ENCODE results near the gene GRN. TPM values are rescaled to one million over a fixed set of nuclear protein-coding genes. Genes with fewer than 3 reads are reported as not detected.

The GRN gene
- total RNA-seq, 1 experiment from 2014 or later = 206 TPM

- no peak overlapping the region for H3K9ac ChIP-seq (ENCODE audit: low read length)
- H3K9me2 ChIP-seq (ENCODE audit: insufficient read depth) = no peaks in the 10 kb centered on the region
- no peak for DNase-seq (ENCODE audit: low read depth, low spot score)
- H3K9me3 ChIP-seq (ENCODE audit: control insufficient read depth in 1 of 2, insufficient read depth in 1 of 2, low read depth in 1 of 2, low read length in 2 of 2) = no peaks in the 10 kb centered on the region
- H3K36me3 ChIP-seq (ENCODE audit: control insufficient read depth in 1 of 2, insufficient read depth in 2 of 2, low read length in 2 of 2) = no peaks in the 10 kb centered on the region
- no peak overlapping the region for H2AFZ ChIP-seq (ENCODE audit: low read depth, low read length, poor library complexity, severe bottlenecking)
- ChIA-PET CTCF (no interaction called here), POLR2A (no interaction called here), RAD21 (ENCODE audit: low non-redundant PET in 1 of 2, low total read pairs in 2 of 2, uncharacterized antibody in 2 of 2, unreplicated experiment in 2 of 2) (no interaction called here)
- intact Hi-C loops (cut with micrococcal nuclease) = no loop called here
- peaks cover 0 to 13% of the 10 kb centered on the region in 2 experiments; a peak in 3 of 4 replicates for H3K4me1 ChIP-seq (ENCODE audit: control insufficient read depth in 1 of 2, insufficient read depth in 2 of 2, low read length in 2 of 2)
- H3K79me2 ChIP-seq (ENCODE audit: insufficient read depth, low read length) = no peaks in the 10 kb centered on the region
- no peak for ATAC-seq
- H3K4me2 ChIP-seq (ENCODE audit: low read length) = no peak overlapping the region
- H3K4me3 ChIP-seq (replicated peaks in 1 of 2; ENCODE audit: low read depth in 1 of 2, low read length in 2 of 2) = no peak overlapping the region
- no peak overlapping the region for H3K27ac ChIP-seq (ENCODE audit: low read depth, low read length)
- no peaks in the 10 kb centered on the region for H3K27me3 ChIP-seq (ENCODE audit: insufficient read depth, low read length)
- no peaks in the 10 kb centered on the region for H4K20me1 ChIP-seq (ENCODE audit: insufficient read depth)
- TF ChIP-seq SRF (IDR thresholded peaks at IDR 0.05; ENCODE audit: low read depth) (no peak), ZBTB33 (IDR thresholded peaks at IDR 0.05; ENCODE audit: extremely low read depth, insufficient replicate concordance, low read length) (no peak), EGR1 (IDR thresholded peaks at IDR 0.05; ENCODE audit: low read depth) (no peak), SP1 (IDR thresholded peaks at IDR 0.05; ENCODE audit: low read depth) (no peak), ELF1 (IDR thresholded peaks at IDR 0.05; ENCODE audit: borderline replicate concordance, low read depth) (no peak), SIN3A (IDR thresholded peaks at IDR 0.05; ENCODE audit: low read depth) (no peak), YY1 (IDR thresholded peaks at IDR 0.05; ENCODE audit: extremely low read depth, insufficient replicate concordance, low read depth, low read length) (no peak), MAX (IDR thresholded peaks at IDR 0.05) (no peak), ZNF274 (IDR thresholded peaks at IDR 0.05; ENCODE audit: low read depth, low read length) (no peak), ZFX (IDR thresholded peaks at IDR 0.05) (no peak), FOSL1 (IDR thresholded peaks at IDR 0.05; ENCODE audit: low read depth) (no peak), CBX3 (IDR thresholded peaks at IDR 0.05; ENCODE audit: low read depth) (no peak), EZH2 (IDR thresholded peaks at IDR 0.05) (no peak), POLR2AphosphoS5 (IDR thresholded peaks at IDR 0.05; ENCODE audit: low read depth, low read length) (no peak), TCF7L2 (IDR thresholded peaks at IDR 0.05; ENCODE audit: borderline replicate concordance, extremely low read depth, insufficient read depth, insufficient read length) (no peak)
- no TSS peak for BruUV-seq (replicated peaks)
Observed at GRCh38 chr17:44378171-44378705, 33.1 kb downstream of the GRN start.

Data from HCT116 (cell line).